GM12801 (cell line): ENCODE results near the gene ZNF212.

ENCODE experiments used
- TF ChIP-seq, protein P1 (sequence below): IDR thresholded peaks from one replicate; pipeline ENCODE4 v1.5.1; 2011; ENCODE audit warnings: control low read depth; ENCODE audit not compliant: insufficient read length; ENCODE audit errors: extremely low read depth

The ZNF212 gene

DNA sequence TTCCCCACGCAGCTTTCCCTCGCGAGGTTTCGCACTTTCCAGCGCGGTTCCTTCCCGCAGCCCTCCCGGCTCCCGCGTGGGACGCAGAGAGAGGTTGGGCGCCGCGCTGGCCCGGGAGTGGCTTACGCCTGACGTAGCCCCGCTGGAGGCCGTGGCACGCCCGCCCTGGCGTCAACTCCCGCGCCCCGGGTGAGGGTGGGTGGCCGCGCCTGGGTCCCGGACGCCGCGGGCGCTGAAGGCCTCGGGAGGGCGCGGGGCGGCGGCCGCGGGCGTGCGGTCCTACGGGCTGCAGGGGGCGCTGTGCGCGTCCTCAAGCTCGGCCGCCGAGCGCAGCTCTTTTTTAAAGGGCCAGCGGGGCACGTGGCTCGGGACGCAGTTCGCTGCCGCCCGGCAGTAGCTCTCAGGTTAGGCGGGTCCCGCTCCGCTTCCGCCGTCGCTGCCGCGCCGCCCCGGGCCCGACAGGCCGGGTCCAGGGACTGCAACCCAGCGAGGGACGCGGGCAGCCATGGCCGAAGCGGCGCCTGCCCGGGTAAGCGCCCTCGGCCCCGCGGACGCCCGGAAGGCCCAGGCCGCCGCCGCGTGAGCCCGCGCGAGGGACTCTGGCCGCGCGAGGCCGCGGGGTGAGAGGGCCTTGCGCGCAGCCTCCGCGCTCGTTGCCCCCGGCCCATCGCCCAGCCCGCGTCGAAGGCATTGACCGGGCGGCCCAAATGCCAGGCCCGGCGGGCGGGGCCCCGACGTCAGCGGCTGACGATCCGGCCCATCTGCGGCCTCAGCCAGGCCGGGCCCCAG, 22.6 kb downstream of the ZNF212 start, which contains the start of gene ZNF783:
Gene ZNF783 (plus strand): TSS at position 368 of the 789 bp plus-strand sequence. CDS start 138 bp downstream, at position 506.
- TF ChIP-seq, protein P1, sequence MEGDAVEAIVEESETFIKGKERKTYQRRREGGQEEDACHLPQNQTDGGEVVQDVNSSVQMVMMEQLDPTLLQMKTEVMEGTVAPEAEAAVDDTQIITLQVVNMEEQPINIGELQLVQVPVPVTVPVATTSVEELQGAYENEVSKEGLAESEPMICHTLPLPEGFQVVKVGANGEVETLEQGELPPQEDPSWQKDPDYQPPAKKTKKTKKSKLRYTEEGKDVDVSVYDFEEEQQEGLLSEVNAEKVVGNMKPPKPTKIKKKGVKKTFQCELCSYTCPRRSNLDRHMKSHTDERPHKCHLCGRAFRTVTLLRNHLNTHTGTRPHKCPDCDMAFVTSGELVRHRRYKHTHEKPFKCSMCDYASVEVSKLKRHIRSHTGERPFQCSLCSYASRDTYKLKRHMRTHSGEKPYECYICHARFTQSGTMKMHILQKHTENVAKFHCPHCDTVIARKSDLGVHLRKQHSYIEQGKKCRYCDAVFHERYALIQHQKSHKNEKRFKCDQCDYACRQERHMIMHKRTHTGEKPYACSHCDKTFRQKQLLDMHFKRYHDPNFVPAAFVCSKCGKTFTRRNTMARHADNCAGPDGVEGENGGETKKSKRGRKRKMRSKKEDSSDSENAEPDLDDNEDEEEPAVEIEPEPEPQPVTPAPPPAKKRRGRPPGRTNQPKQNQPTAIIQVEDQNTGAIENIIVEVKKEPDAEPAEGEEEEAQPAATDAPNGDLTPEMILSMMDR = no peak

DNA sequence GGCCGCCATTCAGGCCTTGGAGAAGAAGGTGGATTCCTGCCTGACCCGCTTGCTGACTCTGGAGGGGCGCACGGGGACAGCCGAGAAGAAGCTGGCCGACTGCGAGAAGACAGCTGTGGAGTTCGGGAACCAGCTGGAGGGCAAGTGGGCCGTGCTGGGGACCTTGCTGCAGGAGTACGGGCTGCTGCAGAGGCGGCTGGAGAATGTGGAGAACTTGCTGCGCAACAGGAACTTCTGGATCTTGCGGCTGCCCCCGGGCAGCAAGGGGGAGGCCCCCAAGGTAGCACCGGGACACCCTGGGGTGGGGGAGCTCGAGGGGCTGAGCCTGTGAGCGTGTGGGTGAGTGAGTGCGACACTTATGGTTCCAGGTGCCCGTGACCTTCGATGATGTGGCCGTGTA, 27.0 kb downstream of the ZNF212 start:
- TF ChIP-seq, protein P1 = no peak

DNA sequence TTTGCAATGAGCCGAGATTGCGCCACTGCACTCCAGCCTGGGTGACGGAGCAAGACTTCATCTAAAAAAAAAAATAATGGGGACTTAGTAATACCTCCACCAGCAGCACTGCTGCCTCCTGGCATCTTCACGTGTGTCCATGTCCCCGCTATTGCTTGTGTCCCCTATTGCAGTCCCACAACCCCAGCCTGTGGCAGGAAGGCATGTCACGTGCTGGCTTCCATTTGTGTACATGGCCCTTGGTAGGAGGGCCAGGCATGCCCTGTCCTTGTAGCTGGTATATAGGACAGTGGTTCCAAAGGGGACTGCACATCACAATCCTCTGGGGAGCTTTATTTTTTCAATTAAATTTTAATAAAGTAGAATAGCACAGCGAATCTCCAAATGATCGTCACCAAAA, 28.3 kb downstream of the ZNF212 start:
- TF ChIP-seq, protein P1 = no peak

DNA sequence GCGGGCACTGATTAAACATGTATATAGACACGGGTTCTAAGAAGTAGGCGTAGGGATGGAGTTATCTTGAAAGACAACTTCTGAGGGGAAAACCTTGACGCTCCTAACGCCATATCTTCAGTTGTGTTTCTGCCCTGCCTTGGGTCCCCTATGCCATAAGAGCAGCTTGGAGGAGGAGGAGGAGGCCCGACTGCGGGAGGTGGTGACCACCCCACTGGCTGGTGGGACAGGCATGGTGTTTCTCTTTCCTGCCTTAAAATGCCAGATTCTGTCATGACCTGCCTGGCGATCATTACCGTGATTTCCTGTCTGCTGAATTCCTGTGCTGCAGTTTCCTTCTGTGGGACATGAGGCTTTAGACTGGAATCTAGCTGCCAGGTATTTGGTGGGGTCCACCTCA, 38.4 kb downstream of the ZNF212 start:
- TF ChIP-seq, protein P1 = no peak

DNA sequence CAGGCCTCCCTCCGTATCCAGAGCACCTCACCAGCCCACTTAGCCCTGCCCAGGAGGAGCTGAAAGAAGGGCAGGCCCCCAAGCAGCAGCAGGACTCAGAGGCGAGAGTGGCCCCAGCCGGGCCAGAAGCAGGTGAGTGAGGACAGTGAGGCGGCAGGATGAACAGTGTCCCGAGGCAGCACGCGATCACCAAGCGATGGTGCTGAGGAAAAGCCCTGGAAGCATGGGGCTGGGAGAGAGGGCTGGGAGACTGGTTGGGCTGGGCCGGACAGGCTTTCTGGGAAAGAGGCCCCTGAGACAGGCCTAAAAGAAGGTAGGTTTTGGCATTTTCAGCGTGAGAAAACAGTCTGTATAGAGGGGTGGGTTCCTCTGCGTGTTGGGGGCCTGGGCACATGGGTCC, 38.9 kb downstream of the ZNF212 start:
- TF ChIP-seq, protein P1 = no peak

DNA sequence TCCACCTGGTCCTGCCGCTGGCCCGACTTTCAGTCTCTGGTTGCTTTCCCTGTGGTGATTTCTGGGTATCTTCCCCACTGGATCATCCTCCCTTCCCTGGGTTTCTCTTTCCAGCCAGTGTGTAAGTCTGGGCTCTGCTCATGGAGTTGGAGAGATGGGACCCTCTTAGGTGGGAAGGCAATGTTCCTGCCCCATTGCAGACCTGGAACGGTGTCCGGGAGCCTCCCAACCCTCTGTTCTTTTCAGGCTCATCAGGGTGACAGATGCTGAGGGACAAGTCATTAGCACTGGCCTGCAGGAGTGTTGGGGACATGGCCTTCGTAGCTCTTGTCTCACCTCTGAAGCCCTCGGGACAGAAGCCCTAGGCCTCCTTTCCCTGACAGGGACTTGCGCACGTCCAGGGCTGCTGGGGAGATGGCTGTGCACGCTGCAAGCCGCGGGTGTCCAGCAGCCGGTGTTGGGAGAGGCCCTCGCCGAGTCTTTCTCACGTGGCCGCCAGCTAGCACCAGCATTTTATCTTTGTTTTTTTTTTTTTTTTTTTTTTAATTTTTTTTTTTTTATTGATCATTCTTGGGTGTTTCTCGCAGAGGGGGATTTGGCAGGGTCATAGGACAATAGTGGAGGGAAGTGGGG, 39.8 kb downstream of the ZNF212 start:
- TF ChIP-seq, protein P1 = no peak

DNA sequence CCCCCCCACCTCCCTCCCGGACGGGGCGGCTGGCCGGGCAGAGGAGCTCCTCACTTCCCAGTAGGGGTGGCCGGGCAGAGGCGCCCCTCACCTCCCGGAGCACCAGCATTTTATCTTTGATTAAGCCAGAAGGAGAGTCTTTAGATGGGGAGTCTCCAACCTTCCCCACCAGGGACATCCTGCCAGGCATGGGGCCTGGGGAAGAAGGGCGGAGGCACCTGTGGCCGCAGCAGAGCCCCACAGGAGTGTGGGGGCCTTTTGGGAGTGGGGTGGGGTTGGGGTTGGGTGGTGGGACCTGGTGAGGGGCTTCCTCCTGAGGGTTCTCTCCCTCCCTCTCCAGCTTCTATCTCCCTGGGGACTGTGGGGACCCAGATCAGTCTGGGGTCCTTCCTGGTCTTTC, 40.7 kb downstream of the ZNF212 start:
- TF ChIP-seq, protein P1 = no peak
